Measurements from ENCODE around the gene KIF21B. TPM values are rescaled to one million over a fixed set of nuclear protein-coding genes. Genes with fewer than 3 reads are reported as not detected.
A peak's percentile ranks its signal among the peaks of the same experiment; 100 is the strongest.

KIF21B gene
- total RNA-seq, 2 experiments from 2014 or later, result 93.5 to 94.0 TPM

DNA sequence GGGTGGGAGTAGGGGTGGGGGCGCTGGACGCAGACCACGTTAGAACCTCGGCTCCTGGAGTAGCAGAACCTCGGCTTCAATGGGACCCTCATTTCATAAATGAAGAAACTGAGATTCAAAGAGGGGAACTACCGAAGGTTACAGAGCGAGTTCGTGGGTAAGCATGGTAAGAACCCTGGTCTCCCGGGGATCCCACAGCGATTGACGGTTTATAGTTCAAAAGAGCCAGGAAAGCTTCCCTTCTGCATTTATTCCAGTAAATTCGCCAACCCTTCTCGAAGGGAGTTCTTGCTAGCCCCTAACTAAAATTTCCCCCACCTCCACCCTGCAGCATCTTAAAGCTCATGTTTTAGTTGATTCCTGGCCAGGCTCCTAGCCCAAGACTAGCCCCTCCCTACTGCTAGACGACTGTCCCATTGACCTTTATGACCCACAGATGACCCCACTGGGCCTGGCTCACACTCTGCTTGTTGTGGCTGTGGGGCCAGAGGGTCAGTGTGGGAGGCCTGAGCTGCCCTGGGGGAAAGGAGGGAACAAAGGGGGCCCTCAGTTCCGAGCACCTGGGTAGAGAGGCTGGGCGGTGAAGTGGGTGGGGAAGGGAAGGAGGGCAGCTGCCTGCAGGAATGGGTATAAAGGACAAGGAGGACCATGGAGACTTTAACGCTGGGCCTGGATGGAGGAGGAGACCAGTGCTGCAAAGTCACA is 558 bp upstream of the KIF21B start:
- no peak for ATAC-seq
- DNase-seq, result no peak

GRCh38 chr1:201022820-201023516 is 546 bp downstream of the KIF21B start:
- H3K4me1 Mint-ChIP-seq (ENCODE audit: low read depth), result peaks cover 64% of the 10 kb centered on the region
- TF ChIP-seq CTCF (IDR thresholded peaks at IDR 0.05), result no peak
- intact Hi-C loops (cut with micrococcal nuclease), result no loop called here
- peak overlapping the region; percentile 91 for H3K4me3 Mint-ChIP-seq
- H3K9me3 Mint-ChIP-seq, result no peaks in the 10 kb centered on the region
- CTCF ChIA-PET, result interaction anchor here (1.0 to 10.7 kb wide), 8 partner anchors 7 to 135 kb away, joined by 4 to 109 read pairs (median 22); no protein-coding TSS in a partner anchor
- H3K27ac Mint-ChIP-seq, result peak overlapping the region; percentile 97
- DNase-seq (peak; percentile 59), ATAC-seq (no peak)
- H3K27me3 Mint-ChIP-seq, result no peaks in the 10 kb centered on the region
- H3K36me3 Mint-ChIP-seq (ENCODE audit: low read depth), result peaks cover 27% of the 10 kb centered on the region
- POLR2A ChIA-PET, result interaction anchor here (1.0 to 2.2 kb wide), 6 partner anchors 9 to 395 kb away, joined by 3 to 6 read pairs (median 3); partner anchors contain the start of gene DDX59

More for the DNA sequence above, 558 bp upstream of the KIF21B start:
- intact Hi-C loops (cut with micrococcal nuclease), result no loop called here
- peaks cover 19% of the 10 kb centered on the region for H3K36me3 Mint-ChIP-seq (ENCODE audit: low read depth)
- ChIA-PET CTCF (interaction anchor here (1.7 to 10.7 kb wide), 8 partner anchors 8 to 136 kb away, joined by 5 to 109 read pairs (median 30); no protein-coding TSS in a partner anchor), POLR2A (interaction anchor here (0.7 to 1.5 kb wide), 4 partner anchors 9 to 52 kb away, joined by 3 to 9 read pairs (median 4); no protein-coding TSS in a partner anchor)
- H3K27ac Mint-ChIP-seq, result no peak overlapping the region
- H3K4me3 Mint-ChIP-seq, result peak overlapping the region; percentile 58
- peaks cover 58% of the 10 kb centered on the region for H3K4me1 Mint-ChIP-seq (ENCODE audit: low read depth)
- H3K9me3 Mint-ChIP-seq, result no peaks in the 10 kb centered on the region
- TF ChIP-seq CTCF (IDR thresholded peaks at IDR 0.05), result no peak
- H3K27me3 Mint-ChIP-seq, result no peaks in the 10 kb centered on the region

DNA sequence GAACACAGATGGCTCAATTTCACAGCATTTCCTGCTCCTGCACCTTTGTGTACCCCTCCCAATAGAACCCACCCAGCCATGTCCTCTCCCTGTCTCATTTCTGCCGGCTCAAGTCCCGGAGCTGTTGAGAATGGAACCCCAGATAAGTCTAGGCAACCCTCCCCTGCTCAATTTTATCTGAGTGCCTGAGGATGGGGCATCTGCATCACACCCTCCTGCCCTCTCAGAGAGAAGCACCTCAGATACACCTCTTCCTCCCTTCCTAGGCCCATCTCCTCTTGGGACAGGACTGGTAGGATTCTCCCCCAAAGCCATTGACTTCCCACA is 1.1 kb downstream of the KIF21B start:
- intact Hi-C loops (cut with micrococcal nuclease), result no loop called here
- ATAC-seq, result no peak
- no peak for DNase-seq
- H3K4me1 Mint-ChIP-seq (ENCODE audit: low read depth), result peaks cover 69% of the 10 kb centered on the region
- ChIA-PET POLR2A (interaction anchor here (0.9 to 2.2 kb wide), 5 partner anchors 13 to 394 kb away, joined by 3 to 6 read pairs (median 3); partner anchors contain the start of gene DDX59), CTCF (interaction anchor here (1.0 to 10.7 kb wide), 8 partner anchors 10 to 354 kb away, joined by 4 to 109 read pairs (median 6); no protein-coding TSS in a partner anchor)
- TF ChIP-seq CTCF (IDR thresholded peaks at IDR 0.05), result no peak
- H3K9me3 Mint-ChIP-seq, result no peaks in the 10 kb centered on the region
- peaks cover 28% of the 10 kb centered on the region for H3K36me3 Mint-ChIP-seq (ENCODE audit: low read depth)
- peak overlapping the region; percentile 91 for H3K4me3 Mint-ChIP-seq
- no peaks in the 10 kb centered on the region for H3K27me3 Mint-ChIP-seq
- H3K27ac Mint-ChIP-seq, result peak overlapping the region; percentile 97

GRCh38 chr1:201021630-201022492 is 1.7 kb downstream of the KIF21B start:
- H3K9me3 Mint-ChIP-seq, result no peaks in the 10 kb centered on the region
- H3K36me3 Mint-ChIP-seq (ENCODE audit: low read depth), result peaks cover 30% of the 10 kb centered on the region
- ATAC-seq (peak; percentile 5), DNase-seq (peak; percentile 77)
- CTCF ChIA-PET, result interaction anchor here (0.8 to 10.7 kb wide), 12 partner anchors 9 to 353 kb away, joined by 3 to 109 read pairs (median 6); no protein-coding TSS in a partner anchor
- H3K27me3 Mint-ChIP-seq, result no peaks in the 10 kb centered on the region
- H3K4me3 Mint-ChIP-seq, result peak overlapping the region; percentile 91
- H3K27ac Mint-ChIP-seq, result peak overlapping the region; percentile 97
- no peak for TF ChIP-seq CTCF (IDR thresholded peaks at IDR 0.05)
- intact Hi-C loops (cut with micrococcal nuclease), result no loop called here
- POLR2A ChIA-PET, result interaction anchor here (0.6 to 2.2 kb wide), 10 partner anchors 10 to 394 kb away, joined by 3 to 6 read pairs (median 3); partner anchors contain the start of gene DDX59
- H3K4me1 Mint-ChIP-seq (ENCODE audit: low read depth), result peaks cover 71% of the 10 kb centered on the region
